Retinal pigment epithelial cell (primary cell): ENCODE measurements around the gene OSR1.
A peak's percentile ranks its signal among the peaks of the same experiment; 100 is the strongest.
"Not testable (repeated sequence)": the region's sequence is repeated elsewhere in the genome, so short reads cannot be mapped to it uniquely, and the experiment has no call there.

Experiments used
- DNase-seq: peaks from one replicate; pipeline ENCODE4 v3.0.0-alpha.2; 2010; ENCODE audit warnings: low read depth
- H3K4me3 ChIP-seq: 2 replicates; pipeline ENCODE4 v1.5.1; 2011; ENCODE audit warnings: mild to moderate bottlenecking, low read length, control low read depth, moderate library complexity
- CTCF ChIP-seq: conservative IDR thresholded peaks from 2 replicates; pipeline ENCODE4 v1.5.1; 2011; ENCODE audit warnings: low read depth, low read length, control low read depth, inconsistent platforms

Gene OSR1

GRCh38 chr2:19358242-19359020 lies at the start of gene OSR1:
Gene OSR1, minus strand, starts transcription at chr2:19358623. Its CDS starts 4,818 bp downstream, at chr2:19353805.
- no peak for TF ChIP-seq CTCF
- DNase-seq, result no peak
- peak within 1 kb of the TSS; percentile 60 for H3K4me3 ChIP-seq

GRCh38 chr2:19403785-19404184 lies 45.4 kb upstream of the OSR1 start:
- no peak overlapping the region for H3K4me3 ChIP-seq
- TF ChIP-seq CTCF, result no peak
- no peak for DNase-seq

- no peak for TF ChIP-seq CTCF
- no peak for DNase-seq
These were observed 33.8 kb upstream of the OSR1 start for GRCh38 chr2:19392191-19392590.

GRCh38 chr2:19389469-19389868 lies 31.0 kb upstream of the OSR1 start:
- not testable (repeated sequence) for DNase-seq, H3K4me3 ChIP-seq

More at GRCh38 chr2:19392191-19392590, 33.8 kb upstream of the OSR1 start:
- no peak overlapping the region for H3K4me3 ChIP-seq

- no peak overlapping the region for H3K4me3 ChIP-seq
- DNase-seq, result no peak
- no peak for TF ChIP-seq CTCF
These were observed 22.1 kb upstream of the OSR1 start for GRCh38 chr2:19380532-19380931.

GRCh38 chr2:19378939-19379338 lies 20.5 kb upstream of the OSR1 start:
- no peak overlapping the region for H3K4me3 ChIP-seq
- TF ChIP-seq CTCF, result no peak
- DNase-seq, result no peak

- no peak for DNase-seq
- no peak overlapping the region for H3K4me3 ChIP-seq
- TF ChIP-seq CTCF, result no peak
These were observed 19.3 kb upstream of the OSR1 start for GRCh38 chr2:19377717-19378116.
